Measurements from ENCODE around the gene SLC6A6.

Gene SLC6A6

GRCh38 chr3:14470461-14470860, 68.1 kb downstream of the SLC6A6 start:
- no peak for DNase-seq (ENCODE audit: low read depth)

GRCh38 chr3:14471016-14471415, 68.6 kb downstream of the SLC6A6 start:
- no peak for DNase-seq (ENCODE audit: low read depth)

- DNase-seq (ENCODE audit: low read depth): peak; percentile 31
Measured at GRCh38 chr3:14471690-14472089, 69.3 kb downstream of the SLC6A6 start.

GRCh38 chr3:14472471-14473351, 70.3 kb downstream of the SLC6A6 start:
- peak; percentile 98 for DNase-seq (ENCODE audit: low read depth)

- no peak for DNase-seq (ENCODE audit: low read depth)
Measured at GRCh38 chr3:14473411-14473891, 71.0 kb downstream of the SLC6A6 start.

GRCh38 chr3:14474363-14475081, 72.1 kb downstream of the SLC6A6 start:
- no peak for DNase-seq (ENCODE audit: low read depth)

- DNase-seq (ENCODE audit: low read depth): no peak
Measured at GRCh38 chr3:14475621-14476020, 73.2 kb downstream of the SLC6A6 start.

GRCh38 chr3:14476583-14477265, 74.3 kb downstream of the SLC6A6 start:
- no peak for DNase-seq (ENCODE audit: low read depth)

- DNase-seq (ENCODE audit: low read depth): no peak
Measured at GRCh38 chr3:14477311-14477935, 75.0 kb downstream of the SLC6A6 start.

GRCh38 chr3:14478956-14479550, 76.6 kb downstream of the SLC6A6 start:
- no peak for DNase-seq (ENCODE audit: low read depth)

- no peak for DNase-seq (ENCODE audit: low read depth)
Measured at GRCh38 chr3:14479591-14479990, 77.2 kb downstream of the SLC6A6 start.

- peak; percentile 53 for DNase-seq (ENCODE audit: low read depth)
Measured at GRCh38 chr3:14480207-14481017, 78.0 kb downstream of the SLC6A6 start.

GRCh38 chr3:14481018-14481645, 78.7 kb downstream of the SLC6A6 start:
- no peak for DNase-seq (ENCODE audit: low read depth)

GRCh38 chr3:14481646-14482036, 79.2 kb downstream of the SLC6A6 start:
- no peak for DNase-seq (ENCODE audit: low read depth)

- peak; percentile 40 for DNase-seq (ENCODE audit: low read depth)
Measured at GRCh38 chr3:14482271-14482721, 79.9 kb downstream of the SLC6A6 start.

- DNase-seq (ENCODE audit: low read depth): no peak
Measured at GRCh38 chr3:14483286-14483685, 80.9 kb downstream of the SLC6A6 start.

- no peak for DNase-seq (ENCODE audit: low read depth)
Measured at GRCh38 chr3:14484741-14485140, 82.3 kb downstream of the SLC6A6 start.

GRCh38 chr3:14485981-14486380, 83.6 kb downstream of the SLC6A6 start:
- DNase-seq (ENCODE audit: low read depth): no peak

- DNase-seq (ENCODE audit: low read depth): no peak
Measured at GRCh38 chr3:14486460-14486859, 84.1 kb downstream of the SLC6A6 start.

GRCh38 chr3:14487086-14487485, 84.7 kb downstream of the SLC6A6 start:
- DNase-seq (ENCODE audit: low read depth): no peak
